SH-SY5Y (cell line): ENCODE measurements around the gene BRI3.

Experiments used
- GATA2 ChIP-seq: IDR thresholded peaks from 2 replicates; pipeline ENCODE4 v1.6.1; 2011; ENCODE audit warnings: mild to moderate bottlenecking, low read depth, low read length
- GATA3 ChIP-seq: IDR thresholded peaks from 2 replicates; pipeline ENCODE4 v1.6.1; 2011; ENCODE audit warnings: low read depth, mild to moderate bottlenecking, low read length, moderate library complexity

Gene BRI3

DNA sequence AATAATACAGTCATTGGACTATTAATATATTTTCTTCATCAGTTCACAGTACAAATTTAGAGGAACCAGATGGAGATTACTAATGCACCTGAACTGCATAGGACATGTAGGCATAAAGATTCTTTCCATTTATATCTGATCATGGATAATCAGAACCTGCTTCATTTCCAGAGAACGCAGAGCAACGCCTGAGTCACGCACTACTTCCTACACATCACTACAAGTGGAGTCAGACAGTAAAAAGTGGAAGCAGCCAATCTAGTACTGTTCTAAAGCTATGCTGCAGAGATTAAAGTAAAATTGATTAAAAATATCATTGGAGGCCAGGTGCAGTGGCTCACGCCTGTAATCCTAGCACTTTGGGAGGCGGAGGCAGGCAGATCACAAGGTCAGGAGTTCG lies 43.3 kb downstream of the BRI3 start:
- TF ChIP-seq GATA3 (no peak), GATA2 (no peak)

- TF ChIP-seq GATA3 (no peak), GATA2 (no peak)
Observed at GRCh38 chr7:98329100-98329790, 47.8 kb downstream of the BRI3 start.

GRCh38 chr7:98329791-98330373 lies 48.4 kb downstream of the BRI3 start:
- TF ChIP-seq GATA3 (no peak), GATA2 (no peak)

- TF ChIP-seq GATA3 (no peak), GATA2 (no peak)
Observed at GRCh38 chr7:98330926-98331529, 49.5 kb downstream of the BRI3 start.

GRCh38 chr7:98334081-98334480 lies 52.6 kb downstream of the BRI3 start:
- TF ChIP-seq GATA2 (no peak), GATA3 (no peak)

GRCh38 chr7:98335411-98335977 lies 54.0 kb downstream of the BRI3 start:
- no peak for TF ChIP-seq GATA3
- no peak for TF ChIP-seq GATA2

DNA sequence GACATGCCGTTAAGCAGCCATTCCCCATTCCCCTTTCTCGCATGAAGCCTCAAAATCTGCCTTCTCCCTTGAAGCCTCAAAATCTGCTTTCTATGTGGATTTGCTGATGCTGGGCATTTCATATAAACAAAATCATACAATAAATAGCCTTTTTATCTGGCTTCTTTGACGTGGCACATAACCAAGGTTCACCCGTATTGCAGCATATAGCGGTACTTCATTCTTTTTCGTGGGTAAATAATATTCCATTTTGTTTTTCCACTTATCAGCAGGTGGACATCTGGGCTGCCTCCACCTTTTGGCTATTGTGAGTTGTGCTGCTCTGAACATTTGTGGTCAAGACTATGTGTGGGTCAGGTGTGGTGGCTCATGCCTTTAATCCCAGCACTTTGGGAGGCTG lies 57.0 kb downstream of the BRI3 start:
- TF ChIP-seq GATA2: no peak
- no peak for TF ChIP-seq GATA3

- TF ChIP-seq GATA3 (no peak), GATA2 (no peak)
Observed at GRCh38 chr7:98339043-98339442, 57.6 kb downstream of the BRI3 start.

GRCh38 chr7:98341106-98341505 lies 59.6 kb downstream of the BRI3 start:
- TF ChIP-seq GATA2: no peak
- TF ChIP-seq GATA3: no peak
